Spinal cord (tissue), 10 donors: ENCODE data around the gene ZNF8. TPM values are rescaled to one million over a fixed set of nuclear protein-coding genes. Genes with fewer than 3 reads are reported as not detected.
A peak's percentile ranks its signal among the peaks of the same experiment; 100 is the strongest.
"Not testable (repeated sequence)": the region's sequence is repeated elsewhere in the genome, so short reads cannot be mapped to it uniquely, and the experiment has no call there.

Experiments used
- DNase-seq, 6 donors: peaks; one replicate each; pipeline versions ENCODE4 v3.0.0 to v3.0.0-alpha.2; 2013 to 2015; ENCODE audit warnings: low spot score in 6 of 6, low read depth in 4 of 6
- H3K27ac ChIP-seq: one replicate; pipeline ENCODE4 v1.5.1; 2013; ENCODE audit warnings: low read depth, low read length, control low read depth
- H3K27me3 ChIP-seq: one replicate; pipeline ENCODE4 v1.6.1; 2013; ENCODE audit warnings: low read length; ENCODE audit not compliant: control insufficient read depth, insufficient read depth
- H3K36me3 ChIP-seq: one replicate; pipeline ENCODE4 v1.6.1; 2013; ENCODE audit warnings: low read length; ENCODE audit not compliant: control insufficient read depth, insufficient read depth
- H3K4me1 ChIP-seq: one replicate; pipeline ENCODE4 v1.6.1; 2013; ENCODE audit warnings: low read length; ENCODE audit not compliant: control insufficient read depth, insufficient read depth
- H3K4me3 ChIP-seq: one replicate; pipeline ENCODE4 v1.5.1; 2013; ENCODE audit warnings: low read depth, low read length, control low read depth
- H3K9me3 ChIP-seq: one replicate; pipeline ENCODE4 v1.6.1; 2013; ENCODE audit warnings: low read length; ENCODE audit not compliant: control insufficient read depth, insufficient read depth
- WGBS: methylation state at CpG from one replicate; pipeline ENCODE4 v1.1.5; 2013; ENCODE audit warnings: missing lambda C conversion rate; ENCODE audit not compliant: insufficient coverage; 5-methylcytosine and 5-hydroxymethylcytosine counted together
- polyA plus RNA-seq, 2 donors: library from polyadenylated mRNA; unstranded; fragments of 120-200 nt; gene quantifications; one replicate each; pipeline ENCODE4 v1.2.1, GENCODE V29; 2013; ENCODE audit not compliant: insufficient read length in 2 of 2
- total RNA-seq, 2 donors: library from RNA; depleted of rRNA in 1 of 2; stranded (reverse); fragments of 120-200 nt in 1 of 2; fragments of >200 nt in 1 of 2; gene quantifications; one replicate each; pipeline versions ENCODE4 v1.2.3 to v1.2.4, GENCODE V29; 2013 to 2014
- donor health status: healthy.

The ZNF8 gene
- total and polyA plus RNA-seq, 4 donors, result 8.2 to 13.9 (median 10.8) TPM

GRCh38 chr19:58346961-58347929, 68.5 kb downstream of the ZNF8 start:
- under 1% methylated on average over 75 of the region's 82 CpGs for whole genome bisulfite sequencing
- H3K27ac ChIP-seq, result no peak overlapping the region
- peaks cover 60% of the 10 kb centered on the region for H3K27me3 ChIP-seq
- H3K4me1 ChIP-seq, result peaks cover 28% of the 10 kb centered on the region
- H3K9me3 ChIP-seq, result no peaks in the 10 kb centered on the region
- H3K36me3 ChIP-seq, result peaks cover 12% of the 10 kb centered on the region
- peak in 3 of 6 donors; percentile 17 to 78 (median 76) for DNase-seq
- peak overlapping the region; percentile 60 for H3K4me3 ChIP-seq

GRCh38 chr19:58348080-58348479, 69.3 kb downstream of the ZNF8 start:
- not testable (repeated sequence) for H3K27ac ChIP-seq

GRCh38 chr19:58349590-58349989, 70.8 kb downstream of the ZNF8 start:
- no peak for DNase-seq
- Histone ChIP-seq H3K4me1 (peaks cover 28% of the 10 kb centered on the region), H3K27me3 (peaks cover 60% of the 10 kb centered on the region), H3K36me3 (peaks cover 27% of the 10 kb centered on the region), H3K27ac (no peak overlapping the region), H3K4me3 (no peak overlapping the region), H3K9me3 (no peaks in the 10 kb centered on the region)
- 38% methylated on average over 8 of the region's 8 CpGs for WGBS

More at GRCh38 chr19:58348080-58348479, 69.3 kb downstream of the ZNF8 start:
- peaks cover 28% of the 10 kb centered on the region for H3K4me1 ChIP-seq
- DNase-seq, H3K9me3 ChIP-seq: not testable (repeated sequence)
- peaks cover 60% of the 10 kb centered on the region for H3K27me3 ChIP-seq
- H3K4me3 ChIP-seq, result peak overlapping the region; percentile 50
- 46% methylated on average over 2 of the region's 12 CpGs for WGBS
- peaks cover 13% of the 10 kb centered on the region for H3K36me3 ChIP-seq

- H3K4me3 ChIP-seq, result no peak overlapping the region
Observed at GRCh38 chr19:58350001-58350861, 71.5 kb downstream of the ZNF8 start.

GRCh38 chr19:58350871-58351557, 72.3 kb downstream of the ZNF8 start:
- peaks cover 31% of the 10 kb centered on the region for H3K4me1 ChIP-seq
- H3K9me3 ChIP-seq, result no peaks in the 10 kb centered on the region
- peaks cover 36% of the 10 kb centered on the region for H3K36me3 ChIP-seq
- no peak for DNase-seq
- peaks cover 57% of the 10 kb centered on the region for H3K27me3 ChIP-seq
- no peak overlapping the region for H3K4me3 ChIP-seq
- no peak overlapping the region for H3K27ac ChIP-seq
- WGBS, result 70% methylated on average over 33 of the region's 34 CpGs

More at GRCh38 chr19:58350001-58350861, 71.5 kb downstream of the ZNF8 start:
- Histone ChIP-seq H3K27ac (no peak overlapping the region), H3K4me1 (peaks cover 28% of the 10 kb centered on the region), H3K36me3 (peaks cover 29% of the 10 kb centered on the region), H3K27me3 (peaks cover 57% of the 10 kb centered on the region), H3K9me3 (no peaks in the 10 kb centered on the region)
- peak in 2 of 6 donors; percentile 34 to 45 for DNase-seq
- 6% methylated on average over 83 of the region's 84 CpGs for WGBS

- Histone ChIP-seq H3K4me3 (no peak overlapping the region), H3K27me3 (peaks cover 54% of the 10 kb centered on the region), H3K36me3 (peaks cover 41% of the 10 kb centered on the region), H3K27ac (no peak overlapping the region), H3K4me1 (peaks cover 31% of the 10 kb centered on the region), H3K9me3 (no peaks in the 10 kb centered on the region)
- WGBS, result 84% methylated on average over 7 of the region's 9 CpGs
- no peak for DNase-seq
Observed at GRCh38 chr19:58351558-58351878, 72.8 kb downstream of the ZNF8 start.

- no peak for DNase-seq
- 82% methylated on average over 20 of the region's 23 CpGs for WGBS
- peaks cover 48% of the 10 kb centered on the region for H3K36me3 ChIP-seq
- H3K4me1 ChIP-seq, result peaks cover 30% of the 10 kb centered on the region
- H3K27ac ChIP-seq, result no peak overlapping the region
- H3K27me3 ChIP-seq, result peaks cover 48% of the 10 kb centered on the region
- H3K4me3 ChIP-seq, result no peak overlapping the region
- no peaks in the 10 kb centered on the region for H3K9me3 ChIP-seq
Observed at GRCh38 chr19:58351990-58352755, 73.4 kb downstream of the ZNF8 start.
